BJ (cell line): ENCODE data around the gene DNTTIP2. TPM values are rescaled to one million over a fixed set of nuclear protein-coding genes. Genes with fewer than 3 reads are reported as not detected.

Experiments
- CTCF ChIA-PET: fragments of 350-600 bp; formaldehyde crosslinking; extraction: SDS; loops from one replicate; lab custom pipeline; 2021; ENCODE audit warnings: antibody characterized with exemption, inconsistent platforms; lab: Yijun Ruan, JAX
- POLR2A ChIA-PET: fragments of 300-600 bp; sonication (Branson Sonifier 250); formaldehyde crosslinking; extraction: SDS; loops from one replicate; lab custom pipeline; 2021; ENCODE audit warnings: antibody characterized with exemption; lab: Charles Lee
- DNase-seq: peaks from one replicate; pipeline ENCODE4 v3.0.0-alpha.2; 2011; ENCODE audit warnings: low read depth
- H3K27me3 ChIP-seq: 2 replicates; pipeline ENCODE4 v1.6.0; 2011; ENCODE audit warnings: low read length; ENCODE audit not compliant: control insufficient read depth, insufficient read depth
- H3K36me3 ChIP-seq: 2 replicates; pipeline ENCODE4 v1.5.1; 2011; ENCODE audit warnings: low read length; ENCODE audit not compliant: control insufficient read depth, insufficient read depth
- H3K4me3 ChIP-seq: 2 replicates; pipeline ENCODE4 v1.5.1; 2011; ENCODE audit warnings: low read depth, mild to moderate bottlenecking, control low read depth, low read length
- polyA plus RNA-seq: library from polyadenylated mRNA; depleted of rRNA; stranded (reverse); fragments of >200 nt; gene quantifications from 2 replicates; pipeline ENCODE4 v1.2.3, GENCODE V29; 2011
- TF ChIP-seq, protein P1 (sequence below): IDR thresholded peaks from 2 replicates; pipeline ENCODE4 v1.5.1; 2011; ENCODE audit warnings: low read depth, mild to moderate bottlenecking, control low read depth, inconsistent platforms, low read length, moderate library complexity; ENCODE audit not compliant: insufficient read depth

DNTTIP2 gene
- polyA plus RNA-seq, 1 experiment: 10.4 TPM

DNA sequence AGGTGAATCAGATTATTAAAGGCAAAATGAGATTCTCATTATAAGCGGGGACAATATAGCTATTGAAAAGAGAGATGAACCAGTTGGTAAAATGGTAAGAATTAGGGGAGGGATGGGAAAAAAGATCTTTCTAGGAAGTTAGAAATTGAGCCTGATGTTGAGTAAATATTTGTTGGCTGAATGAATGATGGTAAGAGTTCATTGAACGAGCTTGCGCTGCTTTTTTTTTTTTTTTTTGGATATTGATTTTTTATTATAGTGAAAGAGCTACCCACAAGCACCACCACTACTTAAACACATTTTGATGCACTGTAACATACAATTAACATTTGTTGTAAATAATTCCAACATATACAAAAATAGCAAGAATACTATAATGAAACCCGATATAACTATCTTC is 31.3 kb upstream of the DNTTIP2 start:
- no peak overlapping the region for H3K4me3 ChIP-seq
- H3K36me3 ChIP-seq: no peaks in the 10 kb centered on the region
- CTCF ChIA-PET: interaction anchor here (0.7 to 2.8 kb wide), 21 partner anchors 9 to 425 kb away, joined by 3 to 17 read pairs (median 6); no protein-coding TSS in a partner anchor
- TF ChIP-seq, protein P1, sequence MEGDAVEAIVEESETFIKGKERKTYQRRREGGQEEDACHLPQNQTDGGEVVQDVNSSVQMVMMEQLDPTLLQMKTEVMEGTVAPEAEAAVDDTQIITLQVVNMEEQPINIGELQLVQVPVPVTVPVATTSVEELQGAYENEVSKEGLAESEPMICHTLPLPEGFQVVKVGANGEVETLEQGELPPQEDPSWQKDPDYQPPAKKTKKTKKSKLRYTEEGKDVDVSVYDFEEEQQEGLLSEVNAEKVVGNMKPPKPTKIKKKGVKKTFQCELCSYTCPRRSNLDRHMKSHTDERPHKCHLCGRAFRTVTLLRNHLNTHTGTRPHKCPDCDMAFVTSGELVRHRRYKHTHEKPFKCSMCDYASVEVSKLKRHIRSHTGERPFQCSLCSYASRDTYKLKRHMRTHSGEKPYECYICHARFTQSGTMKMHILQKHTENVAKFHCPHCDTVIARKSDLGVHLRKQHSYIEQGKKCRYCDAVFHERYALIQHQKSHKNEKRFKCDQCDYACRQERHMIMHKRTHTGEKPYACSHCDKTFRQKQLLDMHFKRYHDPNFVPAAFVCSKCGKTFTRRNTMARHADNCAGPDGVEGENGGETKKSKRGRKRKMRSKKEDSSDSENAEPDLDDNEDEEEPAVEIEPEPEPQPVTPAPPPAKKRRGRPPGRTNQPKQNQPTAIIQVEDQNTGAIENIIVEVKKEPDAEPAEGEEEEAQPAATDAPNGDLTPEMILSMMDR: no peak
- POLR2A ChIA-PET: no interaction called here
- DNase-seq: no peak
- H3K27me3 ChIP-seq: no peaks in the 10 kb centered on the region

- ChIA-PET POLR2A (interaction anchor here (0.6 to 1.0 kb wide), 3 partner anchors 62 to 570 kb away, joined by 3 to 12 read pairs (median 4); no protein-coding TSS in a partner anchor), CTCF (interaction anchor here (0.6 to 2.8 kb wide), 25 partner anchors 9 to 426 kb away, joined by 3 to 17 read pairs (median 6); no protein-coding TSS in a partner anchor)
- peak within 1 kb of the TSS; percentile 90 for H3K4me3 ChIP-seq
- DNase-seq: peak; percentile 74
- TF ChIP-seq, protein P1: peak; percentile 74
- H3K36me3 ChIP-seq: no peaks in the 10 kb centered on the region
- H3K27me3 ChIP-seq: no peaks in the 10 kb centered on the region
Measured at GRCh38 chr1:93909146-93910050, 30.4 kb upstream of the DNTTIP2 start, which contains the start of gene GCLM. Gene GCLM, minus strand, starts transcription at chr1:93909430. Its CDS starts 267 bp downstream, at chr1:93909163.

DNA sequence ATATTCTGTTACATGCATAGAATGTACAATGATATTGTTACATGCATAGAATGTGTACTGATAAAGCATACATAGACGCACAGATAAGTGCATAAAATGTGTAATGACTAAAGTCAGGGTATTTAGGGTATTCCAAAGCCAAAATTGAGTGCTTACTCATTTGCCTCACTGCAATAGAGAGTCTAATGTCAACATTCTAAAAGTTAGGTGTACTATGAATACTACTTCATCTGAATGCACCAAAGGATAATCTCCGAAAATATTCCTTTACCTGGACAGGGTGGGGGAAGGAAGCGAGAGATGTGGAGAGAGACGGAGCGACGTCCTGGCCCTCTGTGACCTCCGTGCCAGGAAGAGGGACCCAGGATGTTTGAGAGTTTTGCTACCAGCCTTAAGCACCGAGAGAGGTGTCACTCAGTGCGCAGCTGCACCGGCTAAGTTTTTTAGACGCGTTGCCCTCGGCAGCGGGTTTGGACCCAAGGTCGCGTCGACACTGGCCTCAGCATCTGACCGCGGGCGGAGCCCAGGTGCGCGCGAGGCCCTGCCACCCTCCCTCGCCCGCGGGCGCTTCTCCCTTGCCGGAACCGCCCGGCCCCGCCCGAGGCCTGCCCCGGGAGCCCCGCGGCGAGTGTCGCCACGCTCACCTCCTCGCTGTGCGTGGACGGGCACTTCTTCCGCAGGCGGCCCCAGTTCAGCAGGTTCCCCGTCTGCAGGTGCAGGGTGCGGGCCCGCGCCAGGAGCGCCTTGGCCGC is 29.6 kb upstream of the DNTTIP2 start:
- Histone ChIP-seq H3K36me3 (no peaks in the 10 kb centered on the region), H3K4me3 (peak overlapping the region; percentile 90), H3K27me3 (no peaks in the 10 kb centered on the region)
- DNase-seq: no peak
- TF ChIP-seq, protein P1: no peak
- POLR2A ChIA-PET: interaction anchor here (1.0 kb wide), 1 partner anchor 112 kb away, joined by 3 read pairs; no protein-coding TSS in a partner anchor
- CTCF ChIA-PET: interaction anchor here (0.6 to 2.8 kb wide), 16 partner anchors 8 to 427 kb away, joined by 3 to 17 read pairs (median 6); no protein-coding TSS in a partner anchor

- no peak for DNase-seq
- H3K36me3 ChIP-seq: no peaks in the 10 kb centered on the region
- TF ChIP-seq, protein P1: no peak
- peak overlapping the region; percentile 90 for H3K4me3 ChIP-seq
- POLR2A ChIA-PET: no interaction called here
- no peaks in the 10 kb centered on the region for H3K27me3 ChIP-seq
- CTCF ChIA-PET: interaction anchor here (1.6 kb wide), 1 partner anchor 14 kb away, joined by 9 read pairs; no protein-coding TSS in a partner anchor
Measured at GRCh38 chr1:93907718-93908117, 28.7 kb upstream of the DNTTIP2 start.
